Measurements from ENCODE around the gene ABCA2. TPM values are rescaled to one million over a fixed set of nuclear protein-coding genes. Genes with fewer than 3 reads are reported as not detected.

The ABCA2 gene
- total and polyA plus RNA-seq, 3 donors from 2014 or later, result 33.6 to 65.5 (median 56.0) TPM

- no peaks in the 10 kb centered on the region for H3K9me3 ChIP-seq
- peak within 1 kb of the TSS; percentile 44 to 60 for H3K4me3 ChIP-seq
- 32 to 40% methylated on average over 2 to 32 of the region's 90 CpGs for WGBS, 2 donors
- peak within 1 kb of the TSS; percentile 10 to 65 for H3K27ac ChIP-seq
- no peaks in the 10 kb centered on the region for H3K27me3 ChIP-seq
- DNase-seq, result peak; percentile 41
- TF ChIP-seq POLR2A (IDR thresholded peaks at IDR 0.05) (no peak), CTCF (IDR thresholded peaks at IDR 0.05) (no peak)
- H3K36me3 ChIP-seq (ENCODE audit: low read depth, missing control alignments), result no peaks in the 10 kb centered on the region
- intact Hi-C loops (cut with DNase I; ENCODE audit: low total_unique reads), result no loop called here
- peaks cover 34% of the 10 kb centered on the region for H3K4me1 ChIP-seq
Measured at GRCh38 chr9:137053944-137054931, 26.2 kb upstream of the ABCA2 start, which contains the start of gene ENTPD2. Gene ENTPD2 (minus strand): TSS chr9:137054061. CDS start chr9:137053997, 64 bp downstream.

- peaks cover 34% of the 10 kb centered on the region for H3K4me1 ChIP-seq
- TF ChIP-seq CTCF (IDR thresholded peaks at IDR 0.05), result no peak
- no peak for TF ChIP-seq POLR2A (IDR thresholded peaks at IDR 0.05)
- WGBS, 2 donors, result 18 to 67% methylated on average over 6 to 46 of the region's 71 CpGs
- no peak for DNase-seq
- no peaks in the 10 kb centered on the region for H3K27me3 ChIP-seq
- H3K36me3 ChIP-seq (ENCODE audit: low read depth, missing control alignments), result no peaks in the 10 kb centered on the region
- no peak overlapping the region for H3K27ac ChIP-seq
- no peaks in the 10 kb centered on the region for H3K9me3 ChIP-seq
- peak overlapping the region; percentile 44 to 60 for H3K4me3 ChIP-seq
- intact Hi-C loops (cut with DNase I; ENCODE audit: low total_unique reads), result no loop called here
Measured at GRCh38 chr9:137052998-137053943, 25.2 kb upstream of the ABCA2 start.

- H3K4me3 ChIP-seq, result no peak overlapping the region
- no peak for DNase-seq
- peaks cover 34% of the 10 kb centered on the region for H3K4me1 ChIP-seq
- 79% methylated on average over 8 of the region's 8 CpGs; no CpG with 5 or more reads in 1 of the 2 donors for WGBS, 2 donors
- TF ChIP-seq POLR2A (IDR thresholded peaks at IDR 0.05) (no peak), CTCF (IDR thresholded peaks at IDR 0.05) (no peak)
- H3K36me3 ChIP-seq (ENCODE audit: low read depth, missing control alignments), result no peaks in the 10 kb centered on the region
- no peaks in the 10 kb centered on the region for H3K9me3 ChIP-seq
- no peak overlapping the region for H3K27ac ChIP-seq
- H3K27me3 ChIP-seq, result no peaks in the 10 kb centered on the region
- intact Hi-C loops (cut with DNase I; ENCODE audit: low total_unique reads), result no loop called here
Measured at GRCh38 chr9:137052293-137052692, 24.3 kb upstream of the ABCA2 start.

- Histone ChIP-seq H3K27me3 (no peaks in the 10 kb centered on the region), H3K27ac (no peak overlapping the region), H3K4me1 (peaks cover 33% of the 10 kb centered on the region), H3K9me3 (no peaks in the 10 kb centered on the region), H3K36me3 (ENCODE audit: low read depth, missing control alignments) (no peaks in the 10 kb centered on the region), H3K4me3 (no peak overlapping the region)
- WGBS, 2 donors, result 87% methylated on average over 17 of the region's 17 CpGs; no CpG with 5 or more reads in 1 of the 2 donors
- no peak for DNase-seq
- intact Hi-C loops (cut with DNase I; ENCODE audit: low total_unique reads), result no loop called here
- TF ChIP-seq CTCF (IDR thresholded peaks at IDR 0.05), result no peak
- TF ChIP-seq POLR2A (IDR thresholded peaks at IDR 0.05), result no peak
Measured at GRCh38 chr9:137051145-137051724, 23.2 kb upstream of the ABCA2 start.
